HG02588 (cell line): ENCODE results near the gene STUB1.

ENCODE experiments used
- ATAC-seq: cut with Tn5 transposase; IDR thresholded peaks from one replicate; pipeline ENCODE4 v1.9.1; 2021; ENCODE audit warnings: mild to moderate bottlenecking, moderate library complexity; ENCODE audit not compliant: unreplicated experiment

STUB1 gene

GRCh38 chr16:662597-662996, 17.6 kb upstream of the STUB1 start:
- no peak for ATAC-seq

- ATAC-seq: no peak
Measured at GRCh38 chr16:666572-666971, 13.6 kb upstream of the STUB1 start.

GRCh38 chr16:667113-667779, 13.0 kb upstream of the STUB1 start:
- no peak for ATAC-seq

- ATAC-seq: peak; percentile 74
Measured at GRCh38 chr16:667780-668518, 12.3 kb upstream of the STUB1 start, which contains the start of gene RHOT2. Gene RHOT2, plus strand, starts transcription at chr16:668132. Its CDS starts 68 bp downstream, at chr16:668200.

- peak; percentile 9 for ATAC-seq
Measured at GRCh38 chr16:668519-669171, 11.6 kb upstream of the STUB1 start.

- ATAC-seq: no peak
Measured at GRCh38 chr16:669666-670065, 10.5 kb upstream of the STUB1 start.

GRCh38 chr16:670485-671352, 9.5 kb upstream of the STUB1 start:
- no peak for ATAC-seq

GRCh38 chr16:671353-672131, 8.7 kb upstream of the STUB1 start:
- no peak for ATAC-seq

GRCh38 chr16:672371-672770, 7.8 kb upstream of the STUB1 start:
- ATAC-seq: no peak

GRCh38 chr16:672851-673250, 7.4 kb upstream of the STUB1 start:
- no peak for ATAC-seq

- no peak for ATAC-seq
Measured at GRCh38 chr16:673399-673991, 6.7 kb upstream of the STUB1 start.

- no peak for ATAC-seq
Measured at GRCh38 chr16:674214-674881, 5.9 kb upstream of the STUB1 start.

GRCh38 chr16:674968-675883, 5.0 kb upstream of the STUB1 start, which contains the start of gene RHBDL1:
Gene RHBDL1, plus strand, starts transcription at chr16:675671. Its CDS starts 120 bp downstream, at chr16:675791.
- ATAC-seq: no peak

GRCh38 chr16:675884-676564, 4.2 kb upstream of the STUB1 start:
- no peak for ATAC-seq

- no peak for ATAC-seq
Measured at GRCh38 chr16:676565-676902, 3.7 kb upstream of the STUB1 start.

GRCh38 chr16:676913-677312, 3.3 kb upstream of the STUB1 start:
- no peak for ATAC-seq

GRCh38 chr16:677316-678190, 2.7 kb upstream of the STUB1 start:
- no peak for ATAC-seq
